ENCODE data around the gene PTBP3. TPM values are rescaled to one million over a fixed set of nuclear protein-coding genes. Genes with fewer than 3 reads are reported as not detected.

Gene PTBP3
- polyA plus RNA-seq, 2 of the 4 experiments (the other 2 are of a cell fraction), result 55.7 to 105 TPM

DNA sequence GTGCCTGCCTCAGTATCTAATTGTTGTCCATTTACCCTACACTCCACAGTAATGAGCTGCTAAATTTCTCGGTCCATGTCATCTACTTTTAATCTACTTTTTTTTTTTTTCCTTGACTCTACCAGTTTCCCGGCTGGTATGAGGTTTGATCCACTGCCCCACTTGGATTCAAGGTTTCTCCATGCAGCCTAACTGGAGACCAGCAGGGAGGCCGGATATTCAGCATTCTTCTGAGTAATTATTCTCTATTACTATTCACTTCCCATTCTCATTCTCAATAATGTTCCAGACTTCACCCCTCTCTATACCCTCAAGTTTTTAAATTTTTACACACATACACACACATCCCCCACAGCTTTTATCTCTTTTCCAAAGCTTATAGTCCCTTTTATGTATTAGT lies 107.3 kb downstream of the PTBP3 start:
- H3K4me1 ChIP-seq, result peaks cover 15% of the 10 kb centered on the region
- FAIRE-seq, result no peak
- H3K27ac ChIP-seq, result no peak overlapping the region
- TF ChIP-seq ZC3H11A (IDR thresholded peaks at IDR 0.05) (no peak), HOXB13 (CRISPR knock-in tag; IDR thresholded peaks at IDR 0.05; ENCODE audit: low read depth) (no peak), SMC3 (IDR thresholded peaks at IDR 0.05) (no peak), CHD4 (IDR thresholded peaks at IDR 0.05; ENCODE audit: borderline replicate concordance) (no peak), FOSB (CRISPR knock-in tag; IDR thresholded peaks at IDR 0.05) (no peak), CBX2 (IDR thresholded peaks at IDR 0.05; ENCODE audit: borderline replicate concordance, low read depth) (no peak), CEBPB (IDR thresholded peaks at IDR 0.05) (no peak), PHF8 (IDR thresholded peaks at IDR 0.05; ENCODE audit: borderline replicate concordance, low read depth) (no peak), HOXA7 (CRISPR knock-in tag; IDR thresholded peaks at IDR 0.05) (no peak), KDM5A (IDR thresholded peaks at IDR 0.05) (no peak), GATA3 (IDR thresholded peaks at IDR 0.05; ENCODE audit: borderline replicate concordance) (no peak)
- TF ChIP-seq, protein P1, sequence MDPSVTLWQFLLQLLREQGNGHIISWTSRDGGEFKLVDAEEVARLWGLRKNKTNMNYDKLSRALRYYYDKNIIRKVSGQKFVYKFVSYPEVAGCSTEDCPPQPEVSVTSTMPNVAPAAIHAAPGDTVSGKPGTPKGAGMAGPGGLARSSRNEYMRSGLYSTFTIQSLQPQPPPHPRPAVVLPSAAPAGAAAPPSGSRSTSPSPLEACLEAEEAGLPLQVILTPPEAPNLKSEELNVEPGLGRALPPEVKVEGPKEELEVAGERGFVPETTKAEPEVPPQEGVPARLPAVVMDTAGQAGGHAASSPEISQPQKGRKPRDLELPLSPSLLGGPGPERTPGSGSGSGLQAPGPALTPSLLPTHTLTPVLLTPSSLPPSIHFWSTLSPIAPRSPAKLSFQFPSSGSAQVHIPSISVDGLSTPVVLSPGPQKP (IDR thresholded peaks at IDR 0.05; ENCODE audit: low read depth, low read length), result no peak
- POLR2A ChIA-PET, result no interaction called here
- 94% methylated on average over 3 of the region's 3 CpGs for WGBS (ENCODE audit: missing lambda C conversion rate)
- DNase-seq (ENCODE audit: low read depth in 1 of 2, low spot score in 1 of 2), result no peak
- CTCF ChIA-PET, result interaction anchor here (0.8 to 2.5 kb wide), 9 partner anchors 11 to 129 kb away, joined by 3 to 13 read pairs (median 4); partner anchors contain the start of gene PTBP3
- no peaks in the 10 kb centered on the region for H3K9me3 ChIP-seq
- H3K4me2 ChIP-seq, result no peak overlapping the region
- no peak overlapping the region for H3K4me3 ChIP-seq
- ATAC-seq, result no peak

DNA sequence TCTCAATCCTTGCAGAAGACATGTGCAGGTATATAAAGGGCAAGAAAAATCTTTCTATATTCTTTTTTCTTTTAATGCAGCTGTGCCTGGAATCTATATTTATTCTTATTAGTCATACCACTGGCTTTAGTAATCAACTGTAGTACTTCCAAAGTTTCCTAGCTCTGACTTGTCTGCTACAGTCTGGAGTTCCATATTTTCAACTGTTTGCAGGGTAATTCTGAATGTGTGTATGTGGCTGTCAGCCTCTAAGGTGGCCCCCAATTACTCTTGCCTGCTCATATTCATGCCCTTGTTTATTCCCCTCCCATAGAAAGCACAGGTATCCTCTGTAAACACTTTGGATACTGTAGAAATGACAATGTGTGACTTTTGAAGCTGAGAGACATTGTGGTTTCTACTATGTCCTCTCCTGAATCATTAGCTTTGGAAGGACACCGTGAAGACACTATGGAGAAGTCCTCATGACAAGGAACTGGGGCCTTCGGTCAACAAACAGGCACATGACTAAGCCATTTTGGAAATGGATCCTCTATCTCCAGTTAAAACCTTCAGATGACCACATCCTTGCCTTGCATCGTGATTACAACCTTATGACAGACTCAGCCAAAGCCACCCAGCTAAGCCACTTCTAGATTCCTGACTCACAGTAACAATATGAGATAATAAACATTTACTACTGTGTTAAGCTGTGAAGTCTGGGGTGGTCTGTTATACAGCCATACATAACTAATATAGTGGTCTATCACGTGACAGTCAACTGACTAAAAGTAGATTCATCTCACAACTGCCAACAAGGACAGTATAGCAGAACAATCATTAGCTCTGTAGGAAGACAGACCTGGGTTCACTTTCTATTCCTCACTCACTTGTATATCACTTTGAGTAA lies 108.8 kb downstream of the PTBP3 start:
- FAIRE-seq (peak; percentile 28), DNase-seq (ENCODE audit: low read depth in 1 of 2, low spot score in 1 of 2) (no peak), ATAC-seq (peak; percentile 42 to 47; a peak in 3 of 6 replicates)
- Histone ChIP-seq H3K9me3 (no peaks in the 10 kb centered on the region), H3K4me1 (peaks cover 15% of the 10 kb centered on the region), H3K4me3 (no peak overlapping the region), H3K4me2 (no peak overlapping the region), H3K27ac (0 out of 6 replicates have a peak overlapping the region, but pooled peaks of 1 of the 2 experiments have one; percentile 23)
- no peak for TF ChIP-seq KDM1A (IDR thresholded peaks at IDR 0.05; ENCODE audit: low read depth)
- TF ChIP-seq HOXB5 (CRISPR knock-in tag; IDR thresholded peaks at IDR 0.05), result no peak
- no peak for TF ChIP-seq CHD4 (IDR thresholded peaks at IDR 0.05; ENCODE audit: borderline replicate concordance)
- TF ChIP-seq CEBPB (IDR thresholded peaks at IDR 0.05), result no peak
- TF ChIP-seq, protein P2, sequence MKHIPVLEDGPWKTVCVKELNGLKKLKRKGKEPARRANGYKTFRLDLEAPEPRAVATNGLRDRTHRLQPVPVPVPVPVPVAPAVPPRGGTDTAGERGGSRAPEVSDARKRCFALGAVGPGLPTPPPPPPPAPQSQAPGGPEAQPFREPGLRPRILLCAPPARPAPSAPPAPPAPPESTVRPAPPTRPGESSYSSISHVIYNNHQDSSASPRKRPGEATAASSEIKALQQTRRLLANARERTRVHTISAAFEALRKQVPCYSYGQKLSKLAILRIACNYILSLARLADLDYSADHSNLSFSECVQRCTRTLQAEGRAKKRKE (CRISPR knock-in tag; IDR thresholded peaks at IDR 0.05; ENCODE audit: low read depth), result no peak
- TF ChIP-seq ZNF302 (CRISPR knock-in tag; IDR thresholded peaks at IDR 0.05), result no peak
- no peak for TF ChIP-seq MAZ (IDR thresholded peaks at IDR 0.05; ENCODE audit: borderline replicate concordance, low read depth, low read length)
- TF ChIP-seq, protein P3, sequence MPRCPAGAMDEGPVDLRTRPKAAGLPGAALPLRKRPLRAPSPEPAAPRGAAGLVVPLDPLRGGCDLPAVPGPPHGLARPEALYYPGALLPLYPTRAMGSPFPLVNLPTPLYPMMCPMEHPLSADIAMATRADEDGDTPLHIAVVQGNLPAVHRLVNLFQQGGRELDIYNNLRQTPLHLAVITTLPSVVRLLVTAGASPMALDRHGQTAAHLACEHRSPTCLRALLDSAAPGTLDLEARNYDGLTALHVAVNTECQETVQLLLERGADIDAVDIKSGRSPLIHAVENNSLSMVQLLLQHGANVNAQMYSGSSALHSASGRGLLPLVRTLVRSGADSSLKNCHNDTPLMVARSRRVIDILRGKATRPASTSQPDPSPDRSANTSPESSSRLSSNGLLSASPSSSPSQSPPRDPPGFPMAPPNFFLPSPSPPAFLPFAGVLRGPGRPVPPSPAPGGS (IDR thresholded peaks at IDR 0.05), result no peak
- no peak for TF ChIP-seq RCOR1 (IDR thresholded peaks at IDR 0.05; ENCODE audit: low read depth, low read length)
- TF ChIP-seq, protein P4, sequence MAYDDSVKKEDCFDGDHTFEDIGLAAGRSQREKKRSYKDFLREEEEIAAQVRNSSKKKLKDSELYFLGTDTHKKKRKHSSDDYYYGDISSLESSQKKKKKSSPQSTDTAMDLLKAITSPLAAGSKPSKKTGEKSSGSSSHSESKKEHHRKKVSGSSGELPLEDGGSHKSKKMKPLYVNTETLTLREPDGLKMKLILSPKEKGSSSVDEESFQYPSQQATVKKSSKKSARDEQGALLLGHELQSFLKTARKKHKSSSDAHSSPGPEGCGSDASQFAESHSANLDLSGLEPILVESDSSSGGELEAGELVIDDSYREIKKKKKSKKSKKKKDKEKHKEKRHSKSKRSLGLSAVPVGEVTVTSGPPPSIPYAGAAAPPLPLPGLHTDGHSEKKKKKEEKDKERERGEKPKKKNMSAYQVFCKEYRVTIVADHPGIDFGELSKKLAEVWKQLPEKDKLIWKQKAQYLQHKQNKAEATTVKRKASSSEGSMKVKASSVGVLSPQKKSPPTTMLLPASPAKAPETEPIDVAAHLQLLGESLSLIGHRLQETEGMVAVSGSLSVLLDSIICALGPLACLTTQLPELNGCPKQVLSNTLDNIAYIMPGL (CRISPR knock-in tag; IDR thresholded peaks at IDR 0.05; ENCODE audit: borderline replicate concordance), result no peak
- no peak for TF ChIP-seq MYC (IDR thresholded peaks at IDR 0.05; ENCODE audit: borderline replicate concordance, low read length)
- TF ChIP-seq, protein P1 (IDR thresholded peaks at IDR 0.05; ENCODE audit: low read depth, low read length), result no peak
- TF ChIP-seq, protein P5, sequence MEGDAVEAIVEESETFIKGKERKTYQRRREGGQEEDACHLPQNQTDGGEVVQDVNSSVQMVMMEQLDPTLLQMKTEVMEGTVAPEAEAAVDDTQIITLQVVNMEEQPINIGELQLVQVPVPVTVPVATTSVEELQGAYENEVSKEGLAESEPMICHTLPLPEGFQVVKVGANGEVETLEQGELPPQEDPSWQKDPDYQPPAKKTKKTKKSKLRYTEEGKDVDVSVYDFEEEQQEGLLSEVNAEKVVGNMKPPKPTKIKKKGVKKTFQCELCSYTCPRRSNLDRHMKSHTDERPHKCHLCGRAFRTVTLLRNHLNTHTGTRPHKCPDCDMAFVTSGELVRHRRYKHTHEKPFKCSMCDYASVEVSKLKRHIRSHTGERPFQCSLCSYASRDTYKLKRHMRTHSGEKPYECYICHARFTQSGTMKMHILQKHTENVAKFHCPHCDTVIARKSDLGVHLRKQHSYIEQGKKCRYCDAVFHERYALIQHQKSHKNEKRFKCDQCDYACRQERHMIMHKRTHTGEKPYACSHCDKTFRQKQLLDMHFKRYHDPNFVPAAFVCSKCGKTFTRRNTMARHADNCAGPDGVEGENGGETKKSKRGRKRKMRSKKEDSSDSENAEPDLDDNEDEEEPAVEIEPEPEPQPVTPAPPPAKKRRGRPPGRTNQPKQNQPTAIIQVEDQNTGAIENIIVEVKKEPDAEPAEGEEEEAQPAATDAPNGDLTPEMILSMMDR (IDR thresholded peaks at IDR 0.05), result no peak
- WGBS (ENCODE audit: missing lambda C conversion rate), result 88% methylated on average over 4 of the region's 4 CpGs
- ChIA-PET POLR2A (interaction anchor here (0.5 to 1.7 kb wide), 3 partner anchors 18 to 109 kb away, joined by 3 to 6 read pairs (median 5); partner anchors contain the start of gene PTBP3), CTCF (interaction anchor here (1.2 to 2.5 kb wide), 6 partner anchors 10 to 137 kb away, joined by 3 to 13 read pairs (median 8); no protein-coding TSS in a partner anchor)

Measured in A549 (cell line).